Prostate gland (tissue), 2 donors: ENCODE measurements around the gene FKBP15. TPM values are rescaled to one million over a fixed set of nuclear protein-coding genes. Genes with fewer than 3 reads are reported as not detected.

Source experiments
- DNase-seq: peaks from one replicate; pipeline ENCODE4 v3.0.0-alpha.2; 2019; ENCODE audit warnings: low spot score
- H3K27ac ChIP-seq, 2 donors: fragments of 200-600 bp; sonication (generic); 2 replicates each; pipeline ENCODE4 v1.5.1; 2017 to 2019
- H3K27me3 ChIP-seq: fragments of 200-600 bp; sonication (generic); replicated peaks from 2 replicates; pipeline ENCODE4 v1.5.1; 2019; ENCODE audit not compliant: insufficient read depth
- H3K36me3 ChIP-seq, 2 donors: fragments of 200-600 bp; sonication (generic); 1 replicate in 1 of 2; 2 replicates in 1 of 2; pipeline versions ENCODE4 v1.5.1 to v1.8.1; 2017 to 2019
- H3K4me1 ChIP-seq: fragments of 200-600 bp; sonication (generic); replicated peaks from 2 replicates; pipeline ENCODE4 v1.5.1; 2019
- H3K4me3 ChIP-seq, 2 donors: fragments of 200-600 bp; sonication (generic); 2 replicates each; pipeline ENCODE4 v1.5.1; 2017 to 2019
- H3K9me3 ChIP-seq: fragments of 200-600 bp; sonication (generic); 2 replicates; pipeline ENCODE4 v1.5.1; 2017
- CTCF ChIP-seq, 4 experiments: fragments of 200-600 bp in 2 of 4; fragments of 450-650 bp in 2 of 4; sonication (generic) in 2 of 4; IDR thresholded peaks; 1 replicate in 3 of 4; 2 replicates in 1 of 4; pipeline ENCODE4 v1.5.1; 2016 to 2019; ENCODE audit warnings: antibody characterized with exemption in 4 of 4, mild to moderate bottlenecking in 2 of 4, moderate library complexity in 2 of 4
- POLR2A ChIP-seq: fragments of 450-650 bp; IDR thresholded peaks from one replicate; pipeline ENCODE4 v1.6.1; 2016; ENCODE audit warnings: antibody characterized with exemption, mild to moderate bottlenecking
- POLR2AphosphoS5 ChIP-seq: sonication (generic); formaldehyde crosslinking; IDR thresholded peaks from one replicate; pipeline ENCODE4 v1.6.1; 2017; ENCODE audit warnings: antibody characterized with exemption
- WGBS: methylation state at CpG from one replicate; pipeline ENCODE4 v1.1.5; 2018; 5-methylcytosine and 5-hydroxymethylcytosine counted together
- intact Hi-C: fragments of 100-400 bp; cut with DNase I; formaldehyde crosslinking; loops from one replicate; pipeline ENCODE4 v1.14.2; 2022
- total RNA-seq, 2 donors: library from RNA; depleted of rRNA; stranded (reverse); fragments of >200 nt; gene quantifications; one replicate each; pipeline ENCODE4 v1.1.0, GENCODE V29; 2016

FKBP15 gene
- total RNA-seq, 2 donors from 2014 or later = 22.5 to 25.7 TPM

- TF ChIP-seq POLR2A = no peak
- TF ChIP-seq POLR2AphosphoS5 = no peak
- no peak for TF ChIP-seq CTCF (IDR thresholded peaks at IDR 0.05)
- Histone ChIP-seq H3K4me3 (no peak overlapping the region), H3K4me1 (no peaks in the 10 kb centered on the region), H3K27me3 (no peaks in the 10 kb centered on the region), H3K27ac (no peak overlapping the region), H3K36me3 (peaks cover 0 to 4% of the 10 kb centered on the region in 2 donors), H3K9me3 (no peaks in the 10 kb centered on the region)
- WGBS = 90% methylated on average over 10 of the region's 10 CpGs
- no peak for DNase-seq
- intact Hi-C loops = no loop called here
Measured at GRCh38 chr9:113210815-113211214, 10.3 kb downstream of the FKBP15 start.

GRCh38 chr9:113205861-113206260 lies 15.2 kb downstream of the FKBP15 start:
- Histone ChIP-seq H3K4me1 (no peaks in the 10 kb centered on the region), H3K36me3 (peaks cover 0 to 4% of the 10 kb centered on the region in 2 donors), H3K27ac (no peak overlapping the region), H3K27me3 (no peaks in the 10 kb centered on the region), H3K9me3 (no peaks in the 10 kb centered on the region), H3K4me3 (no peak overlapping the region)
- intact Hi-C loops = no loop called here
- no peak for DNase-seq
- TF ChIP-seq POLR2A (no peak), POLR2AphosphoS5 (no peak), CTCF (IDR thresholded peaks at IDR 0.05) (no peak)
- 90% methylated on average over 1 of the region's 1 CpG for WGBS

GRCh38 chr9:113205432-113205831 lies 15.6 kb downstream of the FKBP15 start:
- intact Hi-C loops = no loop called here
- TF ChIP-seq POLR2AphosphoS5 (no peak), CTCF (IDR thresholded peaks at IDR 0.05) (no peak), POLR2A (no peak)
- no peaks in the 10 kb centered on the region for H3K27me3 ChIP-seq
- no peak overlapping the region for H3K27ac ChIP-seq
- DNase-seq = no peak
- H3K4me1 ChIP-seq = no peaks in the 10 kb centered on the region
- 89% methylated on average over 2 of the region's 2 CpGs for WGBS
- no peaks in the 10 kb centered on the region for H3K36me3 ChIP-seq
- no peak overlapping the region for H3K4me3 ChIP-seq
- no peaks in the 10 kb centered on the region for H3K9me3 ChIP-seq

GRCh38 chr9:113199683-113200329 lies 21.3 kb downstream of the FKBP15 start:
- intact Hi-C loops = no loop called here
- Histone ChIP-seq H3K36me3 (peaks cover 2 to 9% of the 10 kb centered on the region in 2 donors), H3K9me3 (no peaks in the 10 kb centered on the region), H3K27me3 (no peaks in the 10 kb centered on the region), H3K27ac (no peak overlapping the region), H3K4me1 (no peaks in the 10 kb centered on the region), H3K4me3 (no peak overlapping the region)
- no peak for DNase-seq
- WGBS = 86% methylated on average over 4 of the region's 4 CpGs
- TF ChIP-seq POLR2AphosphoS5 = no peak
- TF ChIP-seq POLR2A = no peak
- TF ChIP-seq CTCF (IDR thresholded peaks at IDR 0.05) = no peak

- Histone ChIP-seq H3K4me1 (no peaks in the 10 kb centered on the region), H3K4me3 (no peak overlapping the region), H3K27me3 (no peaks in the 10 kb centered on the region), H3K9me3 (no peaks in the 10 kb centered on the region), H3K36me3 (peaks cover 0 to under 1% of the 10 kb centered on the region in 2 donors), H3K27ac (no peak overlapping the region)
- TF ChIP-seq CTCF (IDR thresholded peaks at IDR 0.05) (no peak), POLR2AphosphoS5 (no peak), POLR2A (no peak)
- WGBS = 82% methylated on average over 2 of the region's 2 CpGs
- intact Hi-C loops = no loop called here
- no peak for DNase-seq
Measured at GRCh38 chr9:113192455-113192854, 28.6 kb downstream of the FKBP15 start.
